Stimulated activated CD4-positive, alpha-beta T cell treated with anti-CD3 and anti-CD28 coated beads, Interleukin-12 subunit alpha, Interleukin-12 subunit beta, amount 100 ng/mL, for 24 hours (primary cell): ENCODE data around the gene FLRT1.
A peak's percentile ranks its signal among the peaks of the same experiment; 100 is the strongest.
"Not testable (repeated sequence)": the region's sequence is repeated elsewhere in the genome, so short reads cannot be mapped to it uniquely, and the experiment has no call there.

Experiments
- DNase-seq, 2 experiments: peaks; one replicate each; pipeline ENCODE4 v3.0.0-alpha.2; 2020; ENCODE audit warnings: low read depth in 2 of 2

FLRT1 gene

GRCh38 chr11:64045700-64046099, 10.0 kb downstream of the FLRT1 start:
- no peak for DNase-seq

DNA sequence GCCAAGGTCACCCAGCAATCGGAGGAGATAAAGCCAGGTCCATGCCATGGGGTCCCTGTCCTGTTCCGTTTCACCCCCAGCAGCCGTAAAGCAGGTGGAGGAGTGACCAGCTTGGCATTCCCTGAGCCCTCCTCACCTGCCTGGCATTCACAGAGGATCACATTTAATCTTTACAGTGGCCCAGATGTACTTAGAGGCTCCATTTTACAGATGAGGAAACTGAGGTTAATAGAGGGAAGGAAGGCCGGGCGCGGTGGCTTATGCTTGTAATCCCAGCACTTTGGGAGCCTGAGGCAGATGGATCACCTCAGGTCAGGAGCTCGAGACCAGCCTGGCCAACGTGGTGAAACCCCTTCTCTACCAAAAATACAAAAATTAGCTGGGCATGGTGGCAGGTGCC, 11.6 kb downstream of the FLRT1 start:
- not testable (repeated sequence) for DNase-seq

GRCh38 chr11:64048042-64048854, 12.5 kb downstream of the FLRT1 start:
- no peak for DNase-seq

- no peak for DNase-seq
These were observed 13.8 kb downstream of the FLRT1 start for GRCh38 chr11:64049509-64049908.

GRCh38 chr11:64051297-64051696, 15.6 kb downstream of the FLRT1 start:
- no peak for DNase-seq

DNA sequence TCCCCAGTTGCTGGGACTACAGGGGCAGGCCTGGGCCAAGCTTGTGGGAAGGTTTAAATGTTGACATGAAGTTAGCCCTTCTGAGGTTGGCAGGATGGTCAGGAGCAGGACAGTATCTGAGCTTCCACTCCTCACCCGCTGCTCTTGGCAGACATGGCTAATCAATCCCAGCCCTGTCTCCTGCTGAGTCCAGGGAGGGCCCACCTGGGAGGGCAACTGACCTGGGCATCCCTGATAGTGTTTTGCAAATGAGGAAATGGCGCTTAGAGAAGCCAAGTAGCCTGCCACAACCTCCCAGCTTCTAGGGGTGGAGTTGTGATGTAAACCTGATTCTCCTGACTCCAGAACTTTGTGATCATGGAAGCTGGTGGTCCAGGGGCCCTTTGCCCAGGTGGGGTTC, 16.7 kb downstream of the FLRT1 start:
- no peak for DNase-seq

- DNase-seq = no peak
These were observed 17.3 kb downstream of the FLRT1 start for GRCh38 chr11:64052938-64053622.

DNA sequence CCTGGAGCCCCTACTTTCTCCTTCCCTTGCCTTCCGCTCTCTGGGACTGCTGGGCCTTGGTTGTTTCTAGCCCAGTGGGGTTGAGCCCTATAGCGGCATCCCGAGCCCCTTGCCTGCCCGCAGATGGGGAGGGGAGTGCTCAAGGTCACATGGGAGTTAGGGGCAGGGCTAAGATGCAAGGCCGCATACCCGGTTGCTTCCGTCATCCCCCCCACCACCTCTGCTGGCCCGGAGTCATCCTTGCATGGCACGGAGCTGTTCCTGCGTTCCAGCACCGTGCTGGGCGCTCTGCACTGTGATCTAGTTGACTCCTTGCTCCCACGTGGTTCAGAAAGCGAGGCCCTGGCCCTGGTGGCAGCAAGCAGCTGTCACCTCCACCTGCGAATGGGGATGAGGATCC, 18.0 kb downstream of the FLRT1 start:
- DNase-seq = no peak

GRCh38 chr11:64055077-64055476, 19.3 kb downstream of the FLRT1 start:
- no peak for DNase-seq

DNA sequence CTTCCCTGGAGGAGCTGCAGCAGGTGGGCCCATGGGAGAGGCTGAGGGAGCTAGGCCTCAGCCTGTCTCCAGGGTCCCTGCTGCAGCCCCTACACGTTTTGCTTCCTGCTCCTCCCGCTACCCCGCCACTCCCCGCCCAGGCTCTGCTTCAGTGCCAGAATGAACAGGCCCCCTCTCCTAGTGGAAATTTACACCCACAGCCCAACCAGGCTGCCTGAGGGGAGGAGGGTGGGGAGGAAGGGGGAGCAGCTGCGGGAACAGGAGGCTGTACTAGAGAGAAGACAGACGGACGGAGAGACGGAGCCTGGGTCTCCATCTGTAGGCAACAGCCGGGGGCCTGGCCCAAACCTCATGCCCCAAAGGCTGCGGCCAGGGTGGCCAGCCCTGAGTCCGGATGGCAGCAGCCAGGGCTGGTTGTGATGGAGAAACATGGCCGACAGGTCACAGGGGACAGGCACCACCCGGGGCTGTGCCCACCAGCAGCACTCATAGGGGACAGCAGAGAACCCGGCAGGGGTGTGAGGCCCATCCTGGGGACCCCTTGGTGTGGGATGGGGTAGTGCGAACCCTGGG, 20.6 kb downstream of the FLRT1 start:
- no peak for DNase-seq

GRCh38 chr11:64056861-64057260, 21.1 kb downstream of the FLRT1 start:
- DNase-seq = no peak

DNA sequence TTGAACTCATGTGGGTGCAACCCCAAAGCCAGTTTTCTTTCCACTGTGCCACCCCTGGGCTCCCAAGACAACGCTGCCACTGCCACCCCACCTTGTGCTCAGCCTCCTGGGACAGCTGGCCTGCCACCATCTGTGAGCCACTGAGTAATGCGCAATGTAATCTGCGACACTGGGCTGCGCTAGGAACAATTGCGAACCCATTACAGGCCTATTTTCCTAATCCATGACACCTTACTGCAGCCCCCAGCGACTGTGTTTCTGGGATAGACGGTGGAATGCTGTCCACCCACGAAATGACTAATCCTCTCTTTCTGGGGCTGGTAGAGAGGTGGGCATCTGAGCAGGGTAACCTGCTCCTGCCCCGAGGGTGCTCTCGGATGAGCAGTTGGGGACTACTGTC, 22.2 kb downstream of the FLRT1 start:
- DNase-seq = no peak

GRCh38 chr11:64058494-64058893, 22.8 kb downstream of the FLRT1 start:
- no peak for DNase-seq

DNA sequence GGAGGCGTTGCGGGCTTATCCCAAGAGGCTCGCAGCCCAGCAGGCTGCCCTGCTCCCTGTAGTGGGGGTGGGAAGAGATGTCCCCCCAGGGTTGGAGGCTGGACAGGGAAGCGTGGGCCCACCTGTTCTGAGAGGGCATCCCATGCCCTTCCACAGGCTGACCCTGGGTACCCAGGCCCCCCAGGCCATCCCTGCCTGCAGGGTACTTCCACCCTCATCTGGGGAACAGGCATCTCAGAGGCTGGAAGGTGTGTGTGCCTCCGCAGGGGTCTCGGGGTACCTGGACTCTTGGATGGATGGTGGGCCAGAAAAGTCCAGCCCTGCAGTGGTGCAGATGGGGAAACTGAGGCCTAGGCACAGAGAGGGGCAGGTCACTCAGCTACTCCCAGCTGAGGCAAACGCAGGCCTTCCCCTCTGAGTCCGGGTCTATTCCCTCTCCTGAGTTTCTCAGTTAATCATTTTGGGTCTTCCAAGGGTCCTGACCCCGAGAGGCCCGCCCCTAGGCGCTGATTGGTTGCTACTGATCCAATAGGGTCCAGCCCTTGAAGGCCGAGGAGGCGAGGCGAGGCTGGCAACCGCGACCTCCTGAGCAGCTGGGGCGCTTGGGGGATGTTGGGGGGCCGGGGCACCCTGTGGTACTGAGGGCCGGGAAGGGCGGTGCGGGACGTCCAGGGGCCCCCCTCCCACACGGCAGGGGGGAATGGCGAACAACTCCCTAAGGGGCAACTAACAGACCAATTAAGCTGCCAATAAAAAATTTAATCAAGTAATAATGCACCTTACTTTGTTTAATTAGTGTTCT, 23.8 kb downstream of the FLRT1 start:
- DNase-seq = no peak

DNA sequence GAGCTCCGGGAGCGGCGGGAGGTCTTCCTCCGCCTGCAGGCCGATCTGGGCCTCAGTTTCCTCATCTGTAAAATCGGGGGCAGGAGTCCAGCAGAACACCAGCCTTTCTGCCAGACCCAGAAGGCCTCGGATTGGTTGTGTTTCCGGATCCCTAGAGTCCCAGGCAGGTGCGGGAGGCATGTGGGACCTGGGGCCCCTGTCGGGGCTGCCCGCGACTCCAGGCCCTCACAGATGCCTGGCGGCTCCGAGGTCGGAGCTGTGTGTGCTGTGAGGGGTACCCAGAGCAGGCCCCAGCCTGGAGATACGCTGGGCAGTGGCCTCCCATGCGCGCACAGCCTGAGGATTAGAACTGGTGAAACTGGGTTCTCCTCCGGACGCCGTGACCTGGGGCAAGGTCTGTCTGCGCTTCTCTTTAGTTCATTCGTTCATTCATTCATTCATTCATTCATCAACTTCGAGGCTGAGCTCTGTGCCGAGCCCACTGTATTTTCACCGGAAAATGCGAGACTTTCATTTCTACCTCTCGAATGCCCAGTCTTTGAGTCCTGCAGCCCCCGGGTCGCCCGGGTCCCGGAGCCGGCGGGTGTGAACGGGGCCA, 24.6 kb downstream of the FLRT1 start:
- DNase-seq = no peak

DNA sequence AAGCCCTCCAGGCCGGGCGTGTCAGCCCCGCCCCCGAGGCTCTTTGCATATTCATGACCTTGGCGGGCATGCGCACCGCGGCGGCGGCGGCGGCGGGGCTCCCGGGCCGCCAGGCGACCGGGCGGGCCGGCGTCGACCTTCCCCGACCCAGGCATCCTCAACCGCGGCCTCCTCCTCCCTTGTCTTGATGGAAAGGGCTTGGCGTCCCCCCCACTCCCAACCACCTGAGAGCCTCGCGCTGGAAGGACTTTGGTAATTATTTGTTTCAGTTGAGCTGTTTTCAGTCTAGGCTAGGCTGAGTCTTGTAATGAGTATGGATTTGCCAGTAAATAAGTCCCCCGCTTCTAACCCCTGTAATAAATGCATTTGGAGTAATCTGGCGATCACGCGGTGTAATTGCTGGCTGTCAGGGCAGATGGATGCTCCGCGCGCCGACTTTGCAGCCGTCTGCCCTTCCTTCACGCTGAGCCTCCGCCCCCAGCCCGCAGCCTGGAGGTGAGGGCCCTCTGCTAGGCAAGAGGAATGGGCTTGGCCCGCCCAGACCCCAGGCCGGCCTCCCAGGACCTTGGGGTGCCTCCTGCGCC, 25.2 kb downstream of the FLRT1 start:
- DNase-seq = peak; percentile 10 to 42

DNA sequence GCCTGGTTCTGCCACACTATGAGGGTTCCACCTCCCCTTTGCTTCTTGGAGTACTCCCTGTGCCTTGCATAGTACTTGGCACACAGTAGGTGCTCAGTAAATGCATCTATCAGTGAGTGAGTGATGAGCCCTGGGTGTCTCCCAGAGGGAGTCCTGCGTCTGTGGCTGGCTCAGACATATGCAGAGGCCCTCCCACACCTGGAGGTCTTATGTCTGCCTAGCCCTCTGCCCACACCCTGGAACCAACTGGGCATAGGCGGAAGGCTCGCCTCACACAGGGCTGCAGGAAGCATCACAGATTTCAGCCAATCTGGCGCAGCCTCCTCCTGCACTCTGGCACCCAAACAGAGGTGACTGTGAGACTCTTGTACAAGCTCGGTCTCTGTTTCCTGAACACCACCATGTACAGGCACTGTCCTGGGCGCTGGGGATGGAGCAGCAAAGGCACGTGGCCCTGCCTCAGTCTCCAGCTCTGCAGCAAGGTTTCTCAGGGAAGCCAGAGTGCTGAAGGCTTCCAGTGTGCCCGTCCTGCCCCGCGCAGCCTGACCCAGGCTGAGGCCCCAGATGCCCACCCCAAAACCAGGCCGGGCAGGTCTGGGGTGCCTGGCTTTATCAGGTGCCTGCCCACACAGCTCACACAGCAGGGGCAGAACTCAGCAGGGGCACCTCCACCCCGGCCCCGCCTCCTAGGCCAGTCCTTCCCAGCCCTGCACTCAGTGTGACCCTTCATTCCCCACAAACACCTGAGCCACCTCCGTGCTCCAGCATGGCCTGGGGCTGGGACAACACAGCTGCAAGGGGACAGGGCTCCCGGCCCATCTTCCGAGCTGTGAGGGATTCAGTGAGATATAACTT, 26.7 kb downstream of the FLRT1 start:
- DNase-seq = no peak

GRCh38 chr11:64063777-64064176, 28.0 kb downstream of the FLRT1 start:
- no peak for DNase-seq

DNA sequence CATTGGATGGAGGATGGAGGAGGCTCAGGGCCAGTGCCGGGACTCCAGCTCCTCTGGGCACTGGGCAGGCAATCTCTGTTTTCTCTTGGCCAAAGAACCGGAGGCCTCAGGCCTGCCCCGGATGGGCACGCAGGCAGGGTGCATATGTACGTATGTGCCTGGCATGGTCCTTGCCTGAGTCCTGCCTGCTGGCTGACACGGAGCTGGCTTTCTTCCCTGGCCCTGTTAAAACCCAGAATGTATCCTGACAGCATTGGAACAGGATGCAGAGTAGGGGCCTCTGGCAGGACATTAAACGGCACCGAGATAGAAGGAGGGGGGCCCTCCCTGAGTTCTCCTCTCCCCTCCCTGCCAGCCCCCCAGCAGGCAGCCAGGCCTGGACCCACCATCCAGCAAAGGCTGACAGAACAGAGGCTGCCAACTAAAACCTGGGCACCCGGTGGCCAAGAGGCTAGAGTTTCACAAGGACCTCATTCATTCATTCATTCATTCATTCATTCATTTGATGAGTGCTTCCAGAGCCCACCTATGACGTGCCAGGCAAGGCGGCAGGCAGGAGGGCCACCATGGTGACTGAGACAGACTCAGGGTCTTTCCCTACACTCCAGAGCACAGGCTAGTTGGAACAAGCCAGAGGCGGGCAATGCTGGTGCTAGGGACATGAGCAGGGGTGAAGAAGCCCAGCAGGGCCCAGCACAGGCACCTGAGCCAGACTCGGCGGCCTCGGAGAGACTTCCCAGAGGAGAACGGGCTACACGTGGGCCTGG, 28.8 kb downstream of the FLRT1 start:
- DNase-seq = no peak

- no peak for DNase-seq
These were observed 29.4 kb downstream of the FLRT1 start for GRCh38 chr11:64065141-64065465.
